ENCODE data around the gene ZNF93. TPM values are rescaled to one million over a fixed set of nuclear protein-coding genes. Genes with fewer than 3 reads are reported as not detected.

ZNF93 gene
- total RNA-seq, 1 experiment from 2014 or later, result 13.1 TPM

DNA sequence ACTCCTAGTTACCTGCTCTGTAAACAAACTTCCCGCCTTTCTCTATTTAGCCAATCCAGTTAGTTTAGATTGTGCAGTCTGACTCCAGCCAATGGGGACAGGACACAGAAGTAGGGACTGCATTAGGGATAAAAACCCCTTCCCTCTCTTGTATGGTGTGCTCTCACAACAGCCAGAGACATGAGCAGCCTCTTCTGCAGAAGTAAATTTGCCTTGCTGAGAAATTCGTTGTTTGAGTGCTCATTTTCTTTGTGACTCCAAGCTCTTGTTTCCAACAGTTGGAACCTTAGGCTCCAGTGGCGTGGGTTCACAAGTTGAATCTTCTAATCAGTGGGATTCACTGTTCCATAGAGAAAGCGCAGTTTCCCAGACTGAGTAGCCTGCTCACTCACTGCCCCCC is 66.1 kb downstream of the ZNF93 start:
- intact Hi-C loops (cut with micrococcal nuclease; ENCODE audit: unreplicated experiment), result no loop called here
- POLR2A ChIA-PET (ENCODE audit: low non-redundant PET), result no interaction called here
- Histone ChIP-seq H3K27ac (ENCODE audit: low read depth, low read length, poor library complexity, severe bottlenecking) (no peak overlapping the region), H3K27me3 (replicated peaks; ENCODE audit: insufficient read depth, low read depth, low read length, poor library complexity) (no peaks in the 10 kb centered on the region), H3K9me3 (ENCODE audit: low read depth, low read length, poor library complexity, severe bottlenecking) (peaks cover 23% of the 10 kb centered on the region), H3K36me3 (ENCODE audit: insufficient read depth, low read length, poor library complexity, severe bottlenecking) (no peaks in the 10 kb centered on the region), H3K4me1 (ENCODE audit: insufficient read depth, low read length, poor library complexity, severe bottlenecking) (no peaks in the 10 kb centered on the region), H3K4me3 (ENCODE audit: low read depth, low read length, poor library complexity, severe bottlenecking) (no peak overlapping the region)
- TF ChIP-seq, protein P1, sequence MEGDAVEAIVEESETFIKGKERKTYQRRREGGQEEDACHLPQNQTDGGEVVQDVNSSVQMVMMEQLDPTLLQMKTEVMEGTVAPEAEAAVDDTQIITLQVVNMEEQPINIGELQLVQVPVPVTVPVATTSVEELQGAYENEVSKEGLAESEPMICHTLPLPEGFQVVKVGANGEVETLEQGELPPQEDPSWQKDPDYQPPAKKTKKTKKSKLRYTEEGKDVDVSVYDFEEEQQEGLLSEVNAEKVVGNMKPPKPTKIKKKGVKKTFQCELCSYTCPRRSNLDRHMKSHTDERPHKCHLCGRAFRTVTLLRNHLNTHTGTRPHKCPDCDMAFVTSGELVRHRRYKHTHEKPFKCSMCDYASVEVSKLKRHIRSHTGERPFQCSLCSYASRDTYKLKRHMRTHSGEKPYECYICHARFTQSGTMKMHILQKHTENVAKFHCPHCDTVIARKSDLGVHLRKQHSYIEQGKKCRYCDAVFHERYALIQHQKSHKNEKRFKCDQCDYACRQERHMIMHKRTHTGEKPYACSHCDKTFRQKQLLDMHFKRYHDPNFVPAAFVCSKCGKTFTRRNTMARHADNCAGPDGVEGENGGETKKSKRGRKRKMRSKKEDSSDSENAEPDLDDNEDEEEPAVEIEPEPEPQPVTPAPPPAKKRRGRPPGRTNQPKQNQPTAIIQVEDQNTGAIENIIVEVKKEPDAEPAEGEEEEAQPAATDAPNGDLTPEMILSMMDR (conservative IDR thresholded peaks at IDR 0.05; ENCODE audit: low read depth, low read length), result no peak
- TF ChIP-seq EZH2 (IDR thresholded peaks at IDR 0.05; ENCODE audit: borderline replicate concordance, low read depth, low read length, poor library complexity, severe bottlenecking), result no peak
- BruUV-seq (replicated peaks), result no TSS peak
- no peak for DNase-seq (ENCODE audit: low spot score)
- CTCF ChIA-PET, result no interaction called here

Other genes with a start within 250 kb of the ZNF93 start
- 88.1 and 94.4 TPM in 2 replicates for gene ATP13A1, start 237.3 kb upstream of the ZNF93 start, total RNA-seq (2021)
- gene ZNF101, start 232.1 kb upstream of the ZNF93 start, total RNA-seq (2021), result 14.5 and 17.7 TPM in 2 replicates
- 4.6 and 5.8 TPM in 2 replicates for gene ZNF14, start 167.8 kb upstream of the ZNF93 start, total RNA-seq (2021)
- 13.7 and 14.7 TPM in 2 replicates for gene ZNF506, start 79.2 kb upstream of the ZNF93 start, total RNA-seq (2021)
- 10.0 and 13.7 TPM in 2 replicates for gene ZNF253, start 35.1 kb upstream of the ZNF93 start, total RNA-seq (2021)
- not detected in 2 replicates for gene ZNF682, start 138.6 kb downstream of the ZNF93 start, total RNA-seq (2021)
- gene ZNF90, start 177.1 kb downstream of the ZNF93 start, total RNA-seq (2021), result 0.26 and 0.41 TPM in 2 replicates

All from A673 (cell line).